Activated B cell treated with CpG ODN at 0.5 μM for 24 hours (primary cell): Measurements from ENCODE around the gene PTPRO. TPM values are rescaled to one million over a fixed set of nuclear protein-coding genes. Genes with fewer than 3 reads are reported as not detected.

Experiments used
- ATAC-seq: fragments of 200-7000 bp; cut with Tn5 transposase; one replicate; pipeline ENCODE4 v1.10.0; 2021; ENCODE audit warnings: low read depth, mild to moderate bottlenecking, moderate library complexity
- CTCF ChIA-PET: fragments of 350-600 bp; sonication (Branson Sonifier 250); formaldehyde crosslinking; loops from one replicate; lab custom pipeline; 2021; ENCODE audit warnings: antibody characterized with exemption; lab: Charles Lee
- POLR2A ChIA-PET: fragments of 350-600 bp; sonication (Branson Sonifier 250); formaldehyde crosslinking; loops from one replicate; lab custom pipeline; 2021; ENCODE audit warnings: antibody characterized with exemption; lab: Charles Lee
- DNase-seq: peaks from one replicate; pipeline ENCODE4 v3.0.0; 2022
- H3K27ac Mint-ChIP-seq: one replicate; pipeline ENCODE4 v1.8.0; 2020; ENCODE audit warnings: mixed read lengths
- H3K27me3 Mint-ChIP-seq: one replicate; pipeline ENCODE4 v1.8.0; 2021; ENCODE audit warnings: mixed read lengths
- H3K36me3 Mint-ChIP-seq: one replicate; pipeline ENCODE4 v1.8.0; 2021; ENCODE audit warnings: low read depth, mixed read lengths
- H3K4me1 Mint-ChIP-seq: one replicate; pipeline ENCODE4 v1.8.0; 2021; ENCODE audit warnings: mixed read lengths
- H3K4me3 Mint-ChIP-seq: one replicate; pipeline ENCODE4 v1.8.0; 2020; ENCODE audit warnings: mild to moderate bottlenecking, mixed read lengths
- H3K9me3 Mint-ChIP-seq: one replicate; pipeline ENCODE4 v1.8.0; 2020; ENCODE audit warnings: mixed read lengths
- CTCF ChIP-seq: fragments of 200-600 bp; IDR thresholded peaks from one replicate; pipeline ENCODE4 v1.8.0; 2022; ENCODE audit warnings: antibody characterized with exemption, mild to moderate bottlenecking
- intact Hi-C: fragments of 100-400 bp; cut with micrococcal nuclease; formaldehyde crosslinking; loops from one replicate; pipeline ENCODE4 v1.15.1; 2024
- total RNA-seq: library from RNA; stranded (reverse); gene quantifications from 2 replicates; pipeline ENCODE4 v1.2.3, GENCODE V29; 2022

Gene PTPRO
- total RNA-seq, 1 donor from 2014 or later: 23.9 TPM

GRCh38 chr12:15428632-15429031, 106.3 kb downstream of the PTPRO start:
- H3K27me3 Mint-ChIP-seq: peaks cover 12% of the 10 kb centered on the region
- intact Hi-C loops: no loop called here
- H3K4me1 Mint-ChIP-seq: no peaks in the 10 kb centered on the region
- DNase-seq: no peak
- ATAC-seq: no peak
- H3K27ac Mint-ChIP-seq: no peak overlapping the region
- no peak for TF ChIP-seq CTCF
- ChIA-PET CTCF (no interaction called here), POLR2A (no interaction called here)
- H3K4me3 Mint-ChIP-seq: no peak overlapping the region
- H3K9me3 Mint-ChIP-seq: no peaks in the 10 kb centered on the region
- no peaks in the 10 kb centered on the region for H3K36me3 Mint-ChIP-seq

- Mint-ChIP-seq H3K4me1 (no peaks in the 10 kb centered on the region), H3K36me3 (no peaks in the 10 kb centered on the region), H3K9me3 (no peaks in the 10 kb centered on the region), H3K4me3 (no peak overlapping the region), H3K27ac (no peak overlapping the region), H3K27me3 (peaks cover 12% of the 10 kb centered on the region)
- ATAC-seq (no peak), DNase-seq (no peak)
- TF ChIP-seq CTCF: no peak
- CTCF ChIA-PET: no interaction called here
- intact Hi-C loops: no loop called here
- POLR2A ChIA-PET: no interaction called here
These were observed 107.0 kb downstream of the PTPRO start for GRCh38 chr12:15429262-15429661.

GRCh38 chr12:15435597-15435996, 113.3 kb downstream of the PTPRO start:
- CTCF ChIA-PET: no interaction called here
- Mint-ChIP-seq H3K36me3 (no peaks in the 10 kb centered on the region), H3K27me3 (peaks cover 9% of the 10 kb centered on the region), H3K4me3 (no peak overlapping the region), H3K9me3 (peaks cover 4% of the 10 kb centered on the region), H3K4me1 (no peaks in the 10 kb centered on the region), H3K27ac (no peak overlapping the region)
- DNase-seq (no peak), ATAC-seq (no peak)
- no peak for TF ChIP-seq CTCF
- intact Hi-C loops: no loop called here
- POLR2A ChIA-PET: no interaction called here

GRCh38 chr12:15439459-15439858, 117.2 kb downstream of the PTPRO start:
- DNase-seq (no peak), ATAC-seq (no peak)
- intact Hi-C loops: no loop called here
- ChIA-PET POLR2A (no interaction called here), CTCF (no interaction called here)
- Mint-ChIP-seq H3K4me1 (no peaks in the 10 kb centered on the region), H3K36me3 (no peaks in the 10 kb centered on the region), H3K9me3 (peaks cover 14% of the 10 kb centered on the region), H3K27me3 (no peaks in the 10 kb centered on the region), H3K4me3 (no peak overlapping the region), H3K27ac (no peak overlapping the region)
- TF ChIP-seq CTCF: no peak

GRCh38 chr12:15443050-15443449, 120.7 kb downstream of the PTPRO start:
- H3K36me3 Mint-ChIP-seq: no peaks in the 10 kb centered on the region
- CTCF ChIA-PET: no interaction called here
- peaks cover 10% of the 10 kb centered on the region for H3K9me3 Mint-ChIP-seq
- POLR2A ChIA-PET: no interaction called here
- H3K27ac Mint-ChIP-seq: no peak overlapping the region
- TF ChIP-seq CTCF: no peak
- H3K4me3 Mint-ChIP-seq: no peak overlapping the region
- no peaks in the 10 kb centered on the region for H3K27me3 Mint-ChIP-seq
- no peak for DNase-seq
- no peak for ATAC-seq
- intact Hi-C loops: no loop called here
- no peaks in the 10 kb centered on the region for H3K4me1 Mint-ChIP-seq
